GM19438 (cell line): ENCODE results near the gene KRTAP5-6.

Experiments used
- ATAC-seq: cut with Tn5 transposase; IDR thresholded peaks from one replicate; pipeline ENCODE4 v1.9.1; 2021; ENCODE audit warnings: low read depth; ENCODE audit not compliant: unreplicated experiment

The KRTAP5-6 gene

DNA sequence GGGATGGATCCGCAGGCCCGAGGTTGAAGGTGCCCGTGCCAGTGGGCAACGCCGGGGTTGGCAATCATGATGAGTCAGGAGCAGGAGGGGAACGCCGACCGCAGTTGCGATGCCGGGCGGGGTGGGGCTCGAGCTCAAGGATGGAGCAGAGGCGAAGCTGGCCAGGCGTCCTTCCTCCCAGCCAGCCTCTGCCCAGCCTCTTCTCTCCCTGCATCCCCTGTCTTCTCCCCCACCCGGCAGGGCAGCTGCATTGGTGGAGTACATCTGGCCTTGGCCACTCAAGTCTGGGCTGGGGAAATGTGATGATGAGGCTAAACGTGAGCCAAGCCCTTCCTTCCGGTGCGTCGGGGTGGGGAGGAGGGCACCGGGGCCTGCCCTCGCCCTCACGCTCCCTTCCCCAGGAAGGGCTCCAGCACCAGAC is 49.5 kb downstream of the KRTAP5-6 start:
- ATAC-seq: no peak

- no peak for ATAC-seq
Observed at GRCh38 chr11:1746956-1747752, 50.2 kb downstream of the KRTAP5-6 start.
